ENCODE results near the gene KRTAP1-4.
"Not testable (repeated sequence)": the region's sequence is repeated elsewhere in the genome, so short reads cannot be mapped to it uniquely, and the experiment has no call there.

The KRTAP1-4 gene

GRCh38 chr17:41052566-41052965, 22.6 kb upstream of the KRTAP1-4 start:
- H3K4me1 ChIP-seq, result no peaks in the 10 kb centered on the region
- H3K9me3 ChIP-seq, result no peaks in the 10 kb centered on the region
- H3K4me3 ChIP-seq, result no peak overlapping the region
- H3K36me3 ChIP-seq, result no peaks in the 10 kb centered on the region
- no peak for TF ChIP-seq CTCF (IDR thresholded peaks at IDR 0.05)
- peaks cover 0 to 2% of the 10 kb centered on the region in 2 donors for H3K27me3 ChIP-seq
- DNase-seq, result no peak
- intact Hi-C loops (cut with DNase I; ENCODE audit: low total_unique reads), result no loop called here
- H3K27ac ChIP-seq, result no peak overlapping the region

GRCh38 chr17:41049110-41049509, 19.1 kb upstream of the KRTAP1-4 start:
- no peak for DNase-seq
- Histone ChIP-seq H3K4me1 (no peaks in the 10 kb centered on the region), H3K36me3 (no peaks in the 10 kb centered on the region), H3K27ac (no peak overlapping the region), H3K27me3 (peaks cover 0 to 2% of the 10 kb centered on the region in 2 donors), H3K4me3 (no peak overlapping the region), H3K9me3 (no peaks in the 10 kb centered on the region)
- intact Hi-C loops (cut with DNase I; ENCODE audit: low total_unique reads), result no loop called here
- no peak for TF ChIP-seq CTCF (IDR thresholded peaks at IDR 0.05)

GRCh38 chr17:41048441-41048840, 18.4 kb upstream of the KRTAP1-4 start:
- H3K27ac ChIP-seq, result no peak overlapping the region
- H3K36me3 ChIP-seq, result no peaks in the 10 kb centered on the region
- no peak for TF ChIP-seq CTCF (IDR thresholded peaks at IDR 0.05)
- peaks cover 0 to 2% of the 10 kb centered on the region in 2 donors for H3K27me3 ChIP-seq
- no peaks in the 10 kb centered on the region for H3K9me3 ChIP-seq
- no peaks in the 10 kb centered on the region for H3K4me1 ChIP-seq
- H3K4me3 ChIP-seq, result no peak overlapping the region
- intact Hi-C loops (cut with DNase I; ENCODE audit: low total_unique reads), result no loop called here
- DNase-seq, result no peak

- DNase-seq; intact Hi-C loops (cut with DNase I; ENCODE audit: low total_unique reads); H3K27ac ChIP-seq; H3K4me1 ChIP-seq; H3K36me3 ChIP-seq; H3K4me3 ChIP-seq; H3K9me3 ChIP-seq; H3K27me3 ChIP-seq: not testable (repeated sequence)
These were observed 16.9 kb upstream of the KRTAP1-4 start, which contains the start of gene KRTAP2-1 for GRCh38 chr17:41046735-41047465. KRTAP2-1 (minus strand) TSS chr17:41047316; CDS start chr17:41047267, 49 bp downstream.

GRCh38 chr17:41042953-41043352, 13.0 kb upstream of the KRTAP1-4 start:
- peaks cover 0 to 10% (median 5%) of the 10 kb centered on the region in 4 donors for H3K4me1 ChIP-seq
- no peaks in the 10 kb centered on the region for H3K27me3 ChIP-seq
- H3K27ac ChIP-seq, result no peak overlapping the region
- no peak overlapping the region for H3K4me3 ChIP-seq
- no peaks in the 10 kb centered on the region for H3K9me3 ChIP-seq
- H3K36me3 ChIP-seq, result no peaks in the 10 kb centered on the region
- no peak for DNase-seq
- no peak for TF ChIP-seq CTCF (IDR thresholded peaks at IDR 0.05)
- intact Hi-C loops (cut with DNase I; ENCODE audit: low total_unique reads), result no loop called here

GRCh38 chr17:41040783-41041571, 11.0 kb upstream of the KRTAP1-4 start, which contains the start of gene KRTAP1-1:
KRTAP1-1 (minus strand) TSS chr17:41041450; CDS start chr17:41041397, 53 bp downstream.
- H3K4me3 ChIP-seq; H3K36me3 ChIP-seq; H3K27me3 ChIP-seq; intact Hi-C loops (cut with DNase I; ENCODE audit: low total_unique reads); H3K9me3 ChIP-seq: not testable (repeated sequence)
- Histone ChIP-seq H3K4me1 (peaks cover 0 to 10% (median 5%) of the 10 kb centered on the region in 4 donors), H3K27ac (peak within 1 kb of the TSS in 1 of 2 donors; percentile 40)
- peak in 1 of 2 donors; percentile 69 for DNase-seq

All from tibial artery (tissue), 4 donors.